HG03469 (cell line): Measurements from ENCODE around the gene ERC2.
A peak's percentile ranks its signal among the peaks of the same experiment; 100 is the strongest.

ENCODE experiments used
- ATAC-seq: cut with Tn5 transposase; IDR thresholded peaks from one replicate; pipeline ENCODE4 v1.9.1; 2021; ENCODE audit warnings: mild to moderate bottlenecking, moderate library complexity, moderate number of reproducible peaks; ENCODE audit not compliant: unreplicated experiment

The ERC2 gene

GRCh38 chr3:55662683-55663082, 805.6 kb downstream of the ERC2 start:
- no peak for ATAC-seq

- no peak for ATAC-seq
These were observed 806.7 kb downstream of the ERC2 start for GRCh38 chr3:55661571-55661970.

GRCh38 chr3:55661141-55661540, 807.1 kb downstream of the ERC2 start:
- no peak for ATAC-seq

DNA sequence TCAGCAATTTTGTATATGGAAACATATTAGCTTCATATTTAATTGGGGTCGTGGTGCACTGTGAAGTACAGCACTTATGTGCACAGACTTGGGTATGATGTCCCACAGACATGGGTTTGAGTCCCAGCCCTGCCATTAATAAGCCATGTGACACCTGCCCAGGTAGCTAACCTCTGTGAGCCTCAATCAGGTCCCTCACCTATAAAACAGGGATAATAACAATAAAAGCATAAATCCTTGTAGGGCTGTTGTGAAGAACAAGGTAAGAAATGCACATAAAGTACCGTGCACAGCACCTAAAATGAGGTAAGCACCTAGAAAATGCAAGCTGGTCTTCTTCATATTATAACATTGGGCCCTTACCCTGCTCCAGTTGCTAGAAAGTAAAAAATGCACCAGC, 807.6 kb downstream of the ERC2 start:
- no peak for ATAC-seq

DNA sequence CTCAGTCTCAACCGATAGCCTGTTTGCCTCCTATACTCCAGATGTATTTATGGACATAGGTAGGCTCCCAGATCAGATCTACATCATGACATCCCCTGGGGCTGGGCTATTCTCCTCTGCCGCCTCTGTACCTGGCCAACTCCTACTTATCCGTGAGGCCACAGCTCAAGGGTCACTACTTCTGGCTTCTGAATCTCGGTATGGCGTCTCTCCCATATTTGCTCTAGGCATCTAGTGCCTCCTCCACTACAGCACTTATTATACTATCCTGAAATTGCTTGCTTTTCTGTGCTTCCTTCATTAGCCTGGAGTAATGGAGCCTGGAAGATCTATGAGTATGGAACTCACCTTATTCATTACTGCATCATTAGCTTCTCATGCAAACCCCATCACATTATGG, 808.6 kb downstream of the ERC2 start:
- ATAC-seq, result no peak

DNA sequence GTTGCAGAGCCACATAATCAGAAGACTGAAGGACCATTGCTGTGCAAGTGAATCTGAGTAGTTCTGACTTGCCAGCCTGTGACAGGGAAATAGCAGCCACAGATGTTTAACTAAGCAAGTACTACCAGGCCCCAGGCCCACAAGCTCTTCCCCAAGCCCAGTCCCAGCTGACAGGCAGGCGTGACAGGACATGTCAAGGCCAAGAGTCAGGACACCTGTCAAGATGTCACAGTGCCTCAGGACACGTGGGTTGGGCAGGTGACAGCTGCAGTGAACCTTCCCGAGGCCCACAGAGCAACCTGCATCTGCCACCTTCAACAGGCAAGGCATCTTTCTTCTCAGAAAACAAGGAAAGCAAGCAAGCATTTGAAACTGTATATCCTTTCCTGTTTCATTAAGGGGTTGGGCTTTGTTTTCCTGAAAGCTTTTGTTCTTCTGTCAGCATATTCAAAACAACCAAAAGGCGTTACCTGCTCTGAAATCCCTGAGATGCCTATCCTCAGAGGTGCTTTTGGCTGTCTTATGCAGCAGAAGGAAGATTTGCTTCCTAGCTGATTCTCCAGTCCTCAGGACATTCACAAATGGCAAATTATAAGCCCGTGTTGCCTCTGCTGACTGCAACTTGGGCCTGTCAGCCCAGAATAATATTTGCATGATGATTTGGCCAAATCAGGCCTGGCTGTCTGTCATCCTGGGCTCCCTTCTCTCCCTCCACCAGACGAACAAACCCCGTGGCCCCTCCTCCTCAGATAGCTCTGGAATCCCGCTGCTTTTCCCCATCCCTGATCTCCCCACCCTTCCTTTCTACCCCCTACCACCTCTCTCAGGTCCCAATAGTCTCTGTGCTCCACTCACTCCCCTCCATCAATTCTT, 809.3 kb downstream of the ERC2 start:
- ATAC-seq, result no peak

DNA sequence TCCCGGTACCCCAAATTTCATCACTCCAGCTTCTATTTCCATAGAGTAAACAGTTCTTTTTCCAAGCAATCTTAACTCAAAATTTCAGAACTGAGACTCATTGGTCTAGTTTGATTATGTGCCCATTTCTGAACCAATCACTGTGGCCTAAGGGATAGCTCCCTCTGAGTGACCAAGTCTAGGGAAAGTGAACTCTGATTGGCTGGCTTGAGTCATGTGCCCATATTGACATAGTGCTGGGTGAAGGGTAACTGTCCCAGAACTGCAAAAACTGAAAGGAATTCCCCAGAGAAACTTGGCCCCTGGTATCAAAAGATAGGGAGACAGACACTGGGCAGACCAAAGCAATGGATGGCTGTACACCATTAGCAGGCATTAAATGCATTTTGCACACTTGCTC, 810.0 kb downstream of the ERC2 start:
- no peak for ATAC-seq

DNA sequence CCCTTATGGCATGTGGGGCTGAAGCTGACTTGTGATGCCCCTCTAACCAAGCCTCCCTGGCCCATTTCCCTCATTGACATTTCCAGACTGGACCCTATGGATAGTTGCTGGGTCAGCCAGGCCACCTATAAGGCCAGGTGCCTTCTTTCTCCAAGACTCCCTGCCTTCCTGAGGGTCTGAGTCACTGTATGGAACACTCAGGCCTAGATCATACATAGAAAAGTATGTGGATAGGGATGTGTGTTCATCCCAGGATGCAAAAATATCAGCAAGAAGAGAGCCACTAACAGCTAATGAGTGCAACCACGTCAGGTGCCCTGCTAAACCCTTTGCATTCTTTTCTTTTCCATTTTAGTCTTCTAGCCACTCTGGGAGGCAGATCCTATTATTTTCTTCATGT, 812.7 kb downstream of the ERC2 start:
- no peak for ATAC-seq

GRCh38 chr3:55654123-55654760, 814.0 kb downstream of the ERC2 start:
- ATAC-seq, result peak; percentile 85

DNA sequence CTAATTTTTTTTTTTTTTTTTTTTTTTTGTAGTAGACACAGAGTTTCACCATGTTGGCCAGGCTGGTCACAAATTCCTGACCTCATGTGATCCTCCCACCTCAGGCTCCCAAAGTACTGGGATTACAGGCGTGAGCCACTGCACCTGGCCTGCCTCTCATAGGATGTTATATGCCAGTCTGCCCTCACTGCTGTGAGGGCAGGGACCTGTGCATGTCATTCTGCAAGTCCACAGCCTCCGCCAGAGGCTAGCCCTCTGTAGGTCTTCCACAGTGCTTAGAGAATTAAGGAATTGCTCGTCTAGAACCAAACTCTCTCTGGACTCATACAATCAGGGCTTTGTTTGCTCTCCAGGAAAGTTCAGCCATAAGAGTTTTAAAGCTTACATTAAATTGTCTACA, 817.3 kb downstream of the ERC2 start:
- no peak for ATAC-seq

GRCh38 chr3:55650011-55650410, 818.3 kb downstream of the ERC2 start:
- no peak for ATAC-seq

DNA sequence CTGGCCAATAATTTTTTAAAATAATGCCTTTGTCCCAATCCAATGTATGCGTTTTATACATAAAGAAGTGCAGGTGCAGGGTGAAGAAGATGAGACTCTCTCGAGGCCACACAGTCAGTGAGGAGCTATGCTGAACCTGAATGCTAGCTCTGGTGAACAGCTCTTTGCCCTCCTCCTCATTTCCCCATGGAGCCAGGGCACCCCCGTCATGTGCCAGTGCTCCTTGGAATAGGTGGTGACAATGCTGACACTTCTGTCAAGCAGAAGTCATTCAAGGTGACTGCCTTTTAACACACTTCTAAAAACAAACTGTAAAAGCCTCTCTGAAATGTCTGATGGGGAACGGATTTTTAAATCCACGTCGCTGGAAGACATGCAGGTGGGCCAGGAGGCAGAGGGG, 818.7 kb downstream of the ERC2 start:
- ATAC-seq, result no peak

DNA sequence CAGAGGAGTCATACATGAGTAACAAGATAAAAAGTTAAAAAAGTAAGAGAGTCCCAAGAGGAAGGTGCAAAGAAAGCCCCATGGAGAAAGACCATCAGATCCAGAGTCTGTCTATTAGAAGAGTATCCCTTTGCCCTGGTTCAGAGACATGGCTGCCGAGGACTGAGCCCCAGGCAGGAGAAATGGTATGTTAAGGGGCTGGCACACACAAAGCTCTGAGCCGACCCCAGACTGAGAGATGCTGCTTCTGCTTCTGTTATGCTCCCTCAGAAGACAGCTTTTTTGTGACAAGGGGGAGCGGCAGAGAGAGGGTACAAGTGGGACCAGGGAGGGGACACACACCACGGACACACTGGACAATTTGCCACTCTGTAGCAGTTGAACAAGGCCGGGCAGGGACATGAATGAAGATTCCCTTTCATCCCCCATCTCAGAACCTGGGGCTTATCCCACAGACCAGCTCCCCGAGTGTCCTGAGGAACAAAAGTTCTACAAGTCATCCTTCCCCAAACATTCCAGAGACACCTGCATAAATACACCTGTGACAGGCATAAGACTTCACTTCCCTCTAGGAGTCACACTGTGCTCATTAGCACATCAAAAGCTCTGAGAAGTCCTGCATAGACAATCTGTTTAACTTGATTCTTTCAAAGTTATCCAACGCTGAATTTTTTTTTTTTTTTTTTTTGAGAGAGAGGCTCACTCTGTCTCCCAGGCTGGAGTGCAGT, 819.5 kb downstream of the ERC2 start:
- ATAC-seq, result no peak

- ATAC-seq, result no peak
These were observed 820.6 kb downstream of the ERC2 start for GRCh38 chr3:55647670-55648069.

DNA sequence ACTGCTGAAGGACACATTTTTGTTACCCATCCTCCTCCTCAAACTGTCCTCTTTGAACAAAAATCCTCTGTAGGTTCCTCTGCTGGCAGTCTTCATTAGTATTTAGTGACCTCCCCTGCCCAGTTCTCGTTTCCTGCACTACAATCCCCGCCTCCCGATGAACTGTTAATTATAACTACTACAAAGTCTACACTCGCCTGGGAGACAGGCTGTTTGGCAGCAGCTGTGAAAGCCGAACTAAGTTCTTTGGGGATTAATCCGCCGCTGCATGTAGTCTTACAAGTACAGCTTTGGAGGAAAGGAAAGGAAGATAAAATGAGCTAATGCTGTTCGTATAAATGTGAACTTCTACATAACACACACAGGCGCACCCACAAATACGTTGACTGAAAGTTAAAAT, 821.2 kb downstream of the ERC2 start:
- no peak for ATAC-seq

- no peak for ATAC-seq
These were observed 822.1 kb downstream of the ERC2 start for GRCh38 chr3:55646121-55646520.

- ATAC-seq, result no peak
These were observed 822.8 kb downstream of the ERC2 start for GRCh38 chr3:55645422-55645821.

DNA sequence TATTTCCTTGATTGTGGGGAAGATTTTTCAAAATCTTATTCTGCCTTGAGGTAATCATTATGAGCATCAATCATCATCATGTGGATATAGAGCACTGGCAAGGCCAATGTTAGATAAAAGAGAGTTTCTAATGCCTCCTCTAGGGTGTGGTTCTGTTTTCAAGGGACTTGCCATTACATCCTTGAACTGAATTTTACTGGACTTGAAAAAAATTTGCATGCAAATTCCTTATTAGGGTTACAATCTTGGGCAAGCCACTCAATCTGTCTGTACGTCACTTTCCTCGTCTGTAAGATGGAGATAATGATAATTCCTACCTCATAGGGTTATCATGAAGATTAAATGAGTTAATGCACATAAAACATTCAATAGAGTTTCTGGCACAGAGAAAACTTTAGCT, 825.0 kb downstream of the ERC2 start:
- ATAC-seq, result no peak

GRCh38 chr3:55641964-55642363, 826.3 kb downstream of the ERC2 start:
- ATAC-seq, result no peak

- no peak for ATAC-seq
These were observed 828.1 kb downstream of the ERC2 start for GRCh38 chr3:55639896-55640765.

DNA sequence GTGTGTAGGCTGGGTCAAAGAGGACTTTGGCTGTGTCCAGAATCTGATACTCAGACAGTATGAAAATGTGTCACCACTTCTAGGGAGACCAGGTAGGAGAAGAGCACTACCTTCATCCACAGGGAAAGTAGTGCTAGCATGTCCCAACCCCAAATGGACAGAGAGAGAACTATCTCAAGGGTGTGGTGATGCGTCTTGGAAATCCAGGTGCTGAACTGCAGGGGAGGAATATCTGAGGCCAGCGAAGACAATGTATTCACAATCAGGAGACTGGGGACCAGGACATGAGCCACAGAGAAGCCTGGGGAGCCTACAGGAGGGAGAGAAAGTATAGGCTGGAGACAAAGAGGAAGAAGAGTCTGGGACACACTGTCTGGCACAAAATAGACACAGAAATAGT, 829.1 kb downstream of the ERC2 start:
- no peak for ATAC-seq
